Activated T-cell treated with anti-CD3 and anti-CD28 coated beads, Interleukin-2, amount 50 U/mL, for 1 hour (primary cell): ENCODE measurements around the gene KIF19.
"Not testable (repeated sequence)": the region's sequence is repeated elsewhere in the genome, so short reads cannot be mapped to it uniquely, and the experiment has no call there.

Source experiments
- DNase-seq: peaks from one replicate; pipeline ENCODE4 v3.0.0-alpha.2; 2020

Gene KIF19, protein sequence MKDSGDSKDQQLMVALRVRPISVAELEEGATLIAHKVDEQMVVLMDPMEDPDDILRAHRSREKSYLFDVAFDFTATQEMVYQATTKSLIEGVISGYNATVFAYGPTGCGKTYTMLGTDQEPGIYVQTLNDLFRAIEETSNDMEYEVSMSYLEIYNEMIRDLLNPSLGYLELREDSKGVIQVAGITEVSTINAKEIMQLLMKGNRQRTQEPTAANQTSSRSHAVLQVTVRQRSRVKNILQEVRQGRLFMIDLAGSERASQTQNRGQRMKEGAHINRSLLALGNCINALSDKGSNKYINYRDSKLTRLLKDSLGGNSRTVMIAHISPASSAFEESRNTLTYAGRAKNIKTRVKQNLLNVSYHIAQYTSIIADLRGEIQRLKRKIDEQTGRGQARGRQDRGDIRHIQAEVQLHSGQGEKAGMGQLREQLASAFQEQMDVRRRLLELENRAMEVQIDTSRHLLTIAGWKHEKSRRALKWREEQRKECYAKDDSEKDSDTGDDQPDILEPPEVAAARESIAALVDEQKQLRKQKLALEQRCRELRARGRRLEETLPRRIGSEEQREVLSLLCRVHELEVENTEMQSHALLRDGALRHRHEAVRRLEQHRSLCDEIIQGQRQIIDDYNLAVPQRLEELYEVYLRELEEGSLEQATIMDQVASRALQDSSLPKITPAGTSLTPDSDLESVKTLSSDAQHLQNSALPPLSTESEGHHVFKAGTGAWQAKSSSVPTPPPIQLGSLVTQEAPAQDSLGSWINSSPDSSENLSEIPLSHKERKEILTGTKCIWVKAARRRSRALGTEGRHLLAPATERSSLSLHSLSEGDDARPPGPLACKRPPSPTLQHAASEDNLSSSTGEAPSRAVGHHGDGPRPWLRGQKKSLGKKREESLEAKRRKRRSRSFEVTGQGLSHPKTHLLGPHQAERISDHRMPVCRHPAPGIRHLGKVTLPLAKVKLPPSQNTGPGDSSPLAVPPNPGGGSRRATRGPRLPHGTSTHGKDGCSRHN

DNA sequence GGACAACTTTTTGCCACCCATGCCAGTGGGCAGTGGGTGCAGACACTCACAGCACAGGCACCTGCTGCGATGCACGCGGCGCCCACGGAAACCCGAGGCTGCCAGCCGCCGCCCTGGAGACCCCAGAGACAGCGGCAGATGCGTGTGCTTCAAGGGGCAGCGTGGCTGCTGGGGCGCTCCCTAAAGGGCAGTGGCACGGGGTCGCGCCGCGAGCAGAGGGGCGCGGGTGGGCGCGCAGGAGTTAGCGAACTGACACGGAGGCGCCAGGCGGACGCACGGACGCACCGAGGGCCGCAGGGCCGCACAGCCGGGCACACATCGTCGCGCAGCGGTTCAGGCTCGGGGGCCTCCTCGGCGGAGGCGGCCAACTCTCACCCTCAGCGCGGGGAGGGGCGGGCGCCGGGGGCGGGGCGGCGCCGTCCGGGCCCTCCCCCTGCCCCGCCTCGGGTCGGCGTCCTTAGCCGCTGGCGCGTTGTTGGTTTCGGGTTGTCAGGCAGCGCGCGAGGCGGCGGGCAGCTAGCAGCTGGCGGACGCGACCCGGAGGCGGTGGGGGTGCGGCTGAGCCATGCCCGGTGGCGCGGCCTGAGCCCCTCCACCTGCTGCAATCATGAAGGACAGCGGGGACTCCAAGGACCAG, at the start of gene KIF19:
Gene KIF19, plus strand, starts transcription at position 484 of the 637 bp plus-strand sequence. Its CDS starts 124 bp downstream, at position 608.
- DNase-seq: peak; percentile 60

DNA sequence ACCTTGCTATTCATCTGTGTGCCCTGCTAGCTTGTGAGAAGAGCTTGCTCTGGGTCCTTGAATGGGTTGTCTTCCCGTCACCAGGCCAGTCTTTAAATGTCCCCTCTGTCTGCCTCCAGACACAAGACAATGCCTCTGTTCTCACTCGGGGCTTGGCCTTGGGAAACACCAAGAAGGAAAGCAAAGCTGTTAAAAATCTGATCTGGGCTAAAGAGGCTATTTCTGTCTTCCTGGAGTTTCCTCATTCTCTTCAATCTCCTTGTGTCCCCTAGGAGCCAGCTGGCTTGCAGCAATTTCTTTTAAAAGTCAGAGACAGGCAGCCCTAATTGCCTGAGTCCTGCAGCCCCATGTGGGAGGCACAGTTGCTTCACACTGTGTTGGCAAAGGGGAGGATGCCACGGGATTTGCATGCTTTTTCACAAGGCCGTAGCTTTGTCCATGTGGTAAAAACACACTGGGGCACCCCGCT, 49.5 kb upstream of the KIF19 start:
- no peak for DNase-seq

DNA sequence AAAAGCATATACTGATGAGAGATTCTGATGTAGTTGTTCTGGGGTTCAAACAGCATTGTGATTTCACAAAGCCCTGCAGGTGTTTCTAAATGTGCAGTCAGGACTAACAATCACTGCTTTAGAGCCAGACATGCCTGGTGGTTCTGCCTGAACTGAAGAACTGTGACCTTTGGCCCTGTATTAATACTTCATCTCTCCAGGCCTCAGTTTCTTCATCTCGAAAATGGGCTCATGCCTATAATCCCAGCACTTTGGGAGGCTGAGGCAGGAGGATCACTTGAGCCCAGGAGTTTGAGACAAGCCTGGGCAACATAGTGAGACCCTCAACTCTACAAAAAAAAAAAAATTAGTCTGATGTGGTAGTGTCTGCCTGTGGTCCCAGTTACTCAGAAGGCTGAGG, 48.1 kb upstream of the KIF19 start:
- no peak for DNase-seq

DNA sequence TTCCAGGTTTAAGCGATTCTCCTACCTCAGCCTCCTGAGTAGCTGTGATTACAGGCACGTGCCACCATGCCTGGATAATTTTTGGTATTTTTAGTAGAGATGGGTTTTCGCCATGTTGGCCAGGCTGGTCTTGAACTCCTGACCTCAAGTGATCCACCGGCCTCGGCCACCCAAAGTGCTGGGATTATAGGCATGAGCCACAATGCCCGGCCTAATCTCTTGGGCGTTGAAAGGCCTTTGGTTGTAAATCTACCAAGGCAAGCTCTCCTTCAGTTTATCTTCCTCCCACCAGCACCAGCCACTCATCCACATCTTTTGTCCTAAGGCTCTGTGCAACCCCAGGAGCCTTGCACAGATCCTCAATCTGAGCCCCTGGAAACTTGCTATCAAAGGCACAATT, 46.4 kb upstream of the KIF19 start:
- DNase-seq: not testable (repeated sequence)

DNA sequence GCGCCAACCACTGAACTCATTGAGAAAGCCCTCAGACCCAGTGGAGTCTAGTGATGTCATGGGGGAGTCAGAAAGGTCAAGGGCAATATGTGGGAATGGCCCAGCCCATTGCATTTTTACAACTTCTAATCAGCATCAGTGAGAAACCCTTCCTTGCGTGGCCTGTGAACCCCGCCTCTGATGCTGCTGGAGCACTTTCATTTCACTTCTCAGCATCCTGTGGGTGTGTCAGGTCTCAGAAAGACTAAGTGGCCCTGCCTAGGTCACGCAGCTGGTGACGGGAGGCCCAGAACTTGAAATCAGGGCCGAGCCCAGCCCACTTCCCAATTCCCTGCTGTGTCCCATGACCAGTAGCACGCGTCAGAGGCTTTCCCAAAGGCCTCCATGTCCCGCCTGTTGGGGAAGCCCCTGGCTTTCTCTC, 45.9 kb upstream of the KIF19 start:
- DNase-seq: peak; percentile 47

DNA sequence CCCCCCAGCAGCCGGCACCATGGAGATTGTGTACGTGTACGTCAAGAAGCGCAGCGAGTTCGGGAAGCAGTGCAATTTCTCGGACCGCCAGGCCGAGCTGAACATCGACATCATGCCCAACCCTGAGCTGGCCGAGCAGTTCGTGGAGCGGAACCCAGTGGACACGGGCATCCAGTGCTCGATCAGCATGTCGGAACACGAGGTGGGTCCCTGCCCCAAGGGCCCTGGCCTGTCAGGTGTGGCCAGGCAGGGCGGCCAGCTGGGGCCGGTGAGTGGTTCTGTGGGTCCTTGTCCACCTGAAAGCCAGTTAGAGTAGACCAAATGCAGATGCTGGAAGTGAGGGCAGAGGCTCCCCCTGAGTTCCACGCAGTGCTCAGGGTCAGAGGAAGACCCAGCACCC, 44.2 kb upstream of the KIF19 start:
- no peak for DNase-seq

DNA sequence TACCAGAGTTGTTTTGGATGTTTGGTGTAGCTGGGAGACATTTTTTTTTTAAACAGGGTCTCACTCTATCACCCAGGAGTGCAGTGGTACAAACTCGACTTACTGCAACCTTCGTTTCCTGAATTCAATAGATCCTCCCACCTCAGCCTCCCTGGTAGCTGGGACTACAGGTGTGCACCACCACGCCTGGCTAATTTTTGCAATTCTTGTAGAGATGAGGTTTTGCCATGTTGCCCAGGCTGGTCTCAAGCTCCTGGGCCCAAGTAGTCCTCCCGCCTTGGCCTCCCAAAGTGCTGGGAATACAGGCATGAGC, 43.8 kb upstream of the KIF19 start:
- DNase-seq: not testable (repeated sequence)

DNA sequence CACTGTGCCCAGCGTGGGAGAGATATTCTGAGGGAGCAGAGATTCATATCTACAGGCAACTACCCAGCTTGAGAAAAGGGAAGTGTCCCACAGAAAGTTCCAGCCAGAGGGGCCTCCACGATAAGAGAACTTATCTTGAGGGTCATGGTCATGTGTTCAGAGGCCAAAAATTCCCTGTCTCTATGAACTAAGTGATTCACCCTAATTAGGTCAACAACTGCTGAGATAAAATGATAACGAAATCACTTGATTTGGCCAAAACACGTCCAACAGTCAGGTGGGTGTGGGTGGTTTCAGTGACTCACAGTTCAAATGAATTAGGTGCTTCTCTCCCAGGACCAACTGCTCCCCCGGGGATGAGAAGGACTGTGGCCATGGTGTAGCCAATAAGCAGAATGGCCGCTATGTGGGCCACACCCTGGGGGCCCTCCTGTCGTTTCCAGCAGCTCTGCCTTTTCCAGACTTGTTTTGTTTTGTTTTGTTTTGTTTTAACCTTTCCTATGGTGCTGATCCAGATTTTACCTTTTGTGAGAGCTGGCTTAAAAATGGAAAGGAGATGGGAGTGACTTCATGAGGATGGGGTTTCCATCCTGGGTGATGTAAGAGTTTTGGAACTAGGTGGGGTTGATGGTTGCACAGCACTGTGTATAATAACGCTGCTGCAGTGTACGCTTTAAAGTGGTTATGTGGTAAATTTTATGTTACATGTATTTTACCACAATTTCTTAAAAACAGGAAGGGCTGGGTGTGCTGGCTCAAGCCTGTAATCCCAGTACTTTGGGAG, 43.2 kb upstream of the KIF19 start:
- peak; percentile 46 for DNase-seq

DNA sequence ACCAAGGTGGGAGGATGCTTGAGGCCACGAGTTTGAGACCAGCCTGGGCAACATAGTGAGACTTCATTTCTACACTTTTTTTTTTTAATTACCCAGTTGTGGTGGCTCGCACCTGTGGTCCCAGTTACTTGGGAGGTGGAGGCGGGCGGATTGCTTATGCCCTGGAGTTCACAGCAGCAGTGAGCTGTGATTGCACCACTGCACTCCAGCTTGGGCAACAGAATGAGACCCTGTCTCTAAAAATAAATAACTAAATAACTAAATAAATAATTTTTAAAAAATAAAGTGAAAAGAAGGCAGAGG, 42.7 kb upstream of the KIF19 start:
- no peak for DNase-seq

DNA sequence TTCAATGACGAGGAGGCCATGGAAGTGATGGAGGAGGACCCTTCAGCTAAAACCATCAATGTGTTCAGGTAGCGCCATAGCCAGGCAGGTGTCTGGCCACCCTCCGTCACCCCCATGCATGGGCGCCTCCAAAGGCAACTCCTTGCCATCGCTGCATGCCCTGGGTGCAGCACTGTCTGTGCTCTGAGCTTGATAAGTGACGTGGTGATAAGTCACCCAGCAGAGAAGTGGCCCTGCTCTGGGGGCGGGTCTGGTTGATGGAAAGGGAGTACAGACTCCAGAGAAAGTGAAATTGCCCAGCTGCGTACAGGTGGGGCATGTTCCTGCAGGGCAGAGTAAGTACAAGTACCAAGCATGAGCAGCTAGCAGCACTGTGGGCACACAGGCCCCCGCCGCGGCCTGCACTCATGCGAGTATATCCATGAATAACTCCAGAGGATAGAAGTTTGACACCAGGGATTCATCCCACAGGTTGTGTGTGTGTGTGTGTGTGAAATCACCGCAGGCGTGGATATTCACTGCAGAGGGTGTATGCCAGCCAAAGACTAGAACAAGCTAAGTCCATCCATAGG, 38.9 kb upstream of the KIF19 start:
- no peak for DNase-seq

DNA sequence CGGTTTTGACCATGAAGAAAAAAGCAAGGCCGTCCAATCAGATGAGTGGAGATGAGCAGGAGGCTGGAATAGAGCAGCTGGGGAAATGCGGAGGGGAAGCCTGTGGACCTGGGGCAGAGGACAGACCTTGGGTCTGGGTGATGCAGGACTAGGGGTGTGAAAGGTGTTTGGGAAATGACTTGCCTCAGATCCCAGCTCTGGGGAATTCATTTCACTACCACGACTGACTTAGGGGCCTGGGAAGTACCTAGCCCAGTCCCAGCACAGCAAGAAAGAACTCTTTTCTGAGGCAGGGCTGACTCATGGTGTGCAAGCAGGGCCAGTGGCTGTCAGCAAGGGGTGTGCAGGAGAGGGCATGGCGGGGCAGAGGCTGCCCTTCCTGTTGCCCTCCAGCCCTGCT, 37.2 kb upstream of the KIF19 start:
- DNase-seq: no peak

DNA sequence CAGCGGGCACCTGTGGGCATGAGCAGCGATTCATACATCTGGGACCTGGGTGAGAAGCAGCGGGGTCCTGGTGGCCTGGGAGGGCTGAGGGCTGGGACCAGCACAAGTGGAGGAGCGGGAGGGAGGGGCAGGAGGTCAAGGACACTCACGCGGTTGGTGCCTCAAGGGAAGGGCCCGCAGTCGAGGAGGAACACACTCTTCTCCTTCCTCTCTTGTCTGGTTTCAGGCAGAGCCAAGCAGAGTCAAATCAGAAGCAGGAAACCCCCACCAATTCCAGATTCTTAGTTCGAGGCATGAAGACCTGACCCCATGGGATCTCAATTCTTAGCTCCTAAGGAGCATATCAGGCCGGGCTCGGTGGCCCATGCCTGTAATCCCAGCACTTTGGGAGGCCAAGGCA, 36.3 kb upstream of the KIF19 start:
- DNase-seq: no peak

DNA sequence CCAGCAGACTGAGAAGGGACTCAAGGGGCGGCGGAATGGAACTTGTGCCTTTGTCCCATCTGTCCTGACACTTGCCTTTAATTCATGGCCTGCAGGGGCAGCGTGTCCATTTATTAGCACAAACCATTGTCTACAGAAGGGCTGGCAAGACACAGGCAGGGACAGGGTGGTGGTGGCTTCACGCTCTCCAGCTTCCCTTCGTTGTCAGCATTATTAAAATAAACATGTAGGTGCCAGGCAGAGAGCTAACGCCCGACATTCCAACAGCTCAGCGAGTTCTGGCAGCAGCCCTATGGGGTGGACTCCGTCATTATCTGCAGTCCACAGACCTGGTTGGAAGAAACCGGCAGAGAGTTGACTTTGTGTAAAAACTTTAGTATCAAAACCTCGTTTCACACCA, 35.7 kb upstream of the KIF19 start:
- DNase-seq: no peak

DNA sequence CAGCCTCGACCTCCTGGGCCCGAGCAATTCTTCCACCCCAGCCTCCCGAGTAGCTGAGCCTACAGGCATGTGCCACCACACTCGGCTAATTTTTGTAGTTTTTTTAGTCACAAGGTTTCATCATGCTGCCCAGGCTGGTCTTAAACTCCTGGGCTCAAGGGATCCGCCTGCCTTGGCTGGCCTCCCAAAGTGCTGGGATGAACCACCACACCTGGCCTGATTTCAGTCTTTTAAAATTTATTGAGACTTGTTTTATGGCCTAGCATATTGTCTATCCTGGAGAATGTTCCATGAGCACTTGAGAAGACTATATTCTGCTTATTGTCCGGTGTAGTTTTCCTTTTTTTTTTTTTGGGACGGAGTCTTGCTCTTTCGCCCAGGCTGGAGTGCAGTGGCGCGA, 33.5 kb upstream of the KIF19 start:
- no peak for DNase-seq

DNA sequence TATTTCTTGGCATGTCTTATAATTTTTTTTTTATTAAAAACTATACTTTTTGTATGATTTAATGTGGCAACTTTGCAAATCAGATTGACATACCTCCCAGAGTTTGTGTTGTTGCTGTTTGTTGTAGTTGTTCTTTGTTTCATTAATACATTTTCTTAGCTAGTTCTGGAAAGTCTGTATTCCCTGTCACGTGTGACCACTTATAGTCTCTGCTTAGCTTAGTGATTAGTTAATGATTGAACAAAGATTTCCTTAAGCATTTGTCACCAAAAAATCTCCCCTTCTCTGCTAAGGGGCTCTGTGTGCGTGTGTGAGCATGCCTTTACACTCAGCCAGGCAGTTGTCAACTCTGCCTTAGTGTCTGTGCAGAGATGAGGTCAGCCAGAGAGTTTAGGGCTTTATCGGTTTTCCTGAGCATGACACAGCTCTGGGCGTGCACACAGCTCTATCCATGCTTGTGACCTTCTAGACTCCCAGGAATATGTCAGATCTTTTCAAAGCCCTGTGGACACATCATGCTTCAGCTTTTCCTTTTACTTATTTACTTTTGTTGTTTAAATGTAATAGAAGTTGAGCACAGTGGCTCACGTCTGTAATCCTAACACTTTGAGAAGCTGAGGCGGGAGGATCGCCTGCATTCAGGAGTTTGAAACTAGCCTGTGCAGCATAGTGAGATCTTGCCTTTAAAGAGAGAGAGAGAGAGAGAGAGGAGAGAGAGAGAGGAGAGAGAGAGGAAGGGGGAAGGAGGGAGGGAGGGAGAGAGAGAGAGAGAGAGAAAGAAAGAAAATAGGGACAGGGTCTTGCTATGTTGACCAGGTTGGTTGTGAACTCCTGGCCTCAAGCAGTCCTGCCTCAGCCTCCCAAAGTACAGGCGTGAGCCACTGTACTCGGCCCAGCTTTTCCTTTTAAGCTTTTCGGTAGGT, 30.1 kb upstream of the KIF19 start:
- DNase-seq: no peak

DNA sequence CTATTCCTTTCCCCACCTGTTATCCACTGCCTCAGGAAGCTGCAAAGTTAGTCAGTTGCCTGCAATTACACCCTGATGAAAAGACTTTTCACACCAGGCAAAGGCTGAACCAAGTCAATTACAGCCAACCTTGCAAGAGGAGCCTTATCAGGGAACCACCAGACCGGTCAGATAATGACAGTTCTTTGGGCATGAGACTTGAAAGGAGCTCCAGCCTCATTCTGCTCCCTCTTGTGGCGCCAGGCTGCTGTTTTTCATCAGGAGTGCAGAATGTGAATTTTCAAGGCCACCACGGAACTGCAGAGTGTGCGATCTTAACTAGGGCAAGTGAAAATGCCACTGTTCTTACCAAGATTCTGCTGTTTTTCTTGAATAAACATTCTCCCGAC, 29.5 kb upstream of the KIF19 start:
- peak; percentile 32 for DNase-seq

DNA sequence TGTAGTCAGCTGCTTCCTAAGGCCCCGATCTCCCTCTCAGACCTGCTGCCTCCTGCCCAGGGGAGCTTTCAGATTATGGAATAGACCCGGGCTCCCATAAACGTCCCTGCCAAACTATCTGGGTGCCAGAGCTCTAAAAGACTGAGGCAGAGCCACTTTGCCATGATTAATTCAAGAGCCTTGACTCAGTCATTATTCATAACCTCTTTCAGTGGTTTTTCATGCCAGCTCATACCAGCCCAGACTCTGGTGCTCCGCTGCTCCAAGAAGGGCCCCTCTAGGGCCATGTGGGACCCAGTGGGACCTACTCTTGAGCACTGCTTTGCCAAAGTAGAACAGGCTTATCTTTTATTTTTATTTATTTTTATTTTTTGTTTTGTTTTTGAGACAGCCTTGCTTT, 28.1 kb upstream of the KIF19 start:
- no peak for DNase-seq

DNA sequence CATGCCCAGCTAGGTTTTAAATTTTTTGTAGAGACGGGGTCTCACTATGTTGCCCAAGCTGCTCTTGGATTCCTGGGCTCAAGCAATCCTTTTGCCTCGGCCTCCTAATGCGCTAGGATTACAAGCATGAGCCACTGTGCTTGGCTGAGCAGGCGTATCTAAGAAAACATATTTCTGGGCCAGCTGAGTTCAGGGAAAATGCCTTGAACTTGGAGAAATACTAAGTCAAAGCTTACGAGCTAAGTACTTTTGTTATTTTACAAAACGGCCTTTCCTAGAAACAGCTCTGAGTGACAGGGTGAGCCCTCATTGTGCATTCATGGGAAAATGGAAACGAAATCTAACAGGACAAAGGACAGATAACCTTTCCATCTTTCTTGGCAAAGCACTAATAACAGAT, 27.2 kb upstream of the KIF19 start:
- DNase-seq: no peak

DNA sequence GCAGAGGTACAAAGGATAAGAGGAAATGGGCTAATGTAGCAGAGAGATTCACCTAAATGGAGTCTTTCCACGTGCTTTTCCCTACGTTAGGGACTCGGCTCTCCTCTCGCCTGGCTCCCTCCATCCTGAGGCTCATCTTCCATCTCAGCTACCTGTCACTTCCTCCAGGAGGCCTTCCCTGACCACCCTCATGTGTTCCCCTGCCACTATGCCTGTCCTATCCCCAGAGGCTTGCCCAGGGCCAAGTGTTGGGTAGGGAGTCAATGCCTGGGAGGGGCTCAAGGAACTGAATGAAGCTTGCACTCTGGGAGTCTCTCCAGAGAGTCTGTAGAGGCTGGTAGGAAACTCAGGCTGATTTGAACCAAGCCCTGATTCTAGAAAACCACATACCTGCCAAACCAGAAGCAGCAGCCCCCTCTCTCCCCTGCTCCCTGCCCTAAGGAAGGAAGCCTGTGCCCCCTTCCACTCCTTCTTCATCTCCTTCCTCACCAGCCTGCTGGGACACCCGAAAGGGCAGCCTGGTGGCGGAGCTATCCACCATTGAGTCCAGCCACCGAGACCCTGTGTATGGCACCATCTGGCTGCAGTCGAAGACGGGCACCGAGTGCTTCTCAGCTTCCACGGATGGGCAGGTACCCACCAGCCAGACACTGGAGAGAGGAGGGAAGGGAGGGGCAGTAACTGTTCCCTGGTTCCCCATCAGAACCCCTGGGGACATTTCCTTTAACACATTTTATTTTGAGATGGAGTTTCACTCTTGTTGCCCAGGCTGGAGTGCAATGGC, 26.6 kb upstream of the KIF19 start:
- no peak for DNase-seq

DNA sequence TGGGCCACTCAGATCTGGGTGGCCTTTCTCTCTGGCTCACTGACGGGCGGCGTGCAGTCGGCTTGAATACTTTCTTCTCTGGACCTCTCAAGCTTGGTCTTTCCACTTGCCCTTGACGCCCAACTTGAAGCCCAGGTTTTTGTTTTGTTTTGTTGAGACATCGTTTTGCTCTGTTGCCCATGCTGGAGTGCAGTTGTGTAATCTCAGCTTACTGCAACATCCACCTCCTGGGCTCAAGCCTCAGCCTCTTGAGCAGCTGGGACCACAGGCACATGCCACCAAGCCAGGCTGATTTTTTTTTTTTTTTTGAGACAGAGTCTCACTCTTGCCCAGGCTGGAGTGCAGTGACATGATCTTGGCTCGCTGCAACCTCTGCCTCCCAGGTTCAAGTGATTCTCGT, 22.7 kb upstream of the KIF19 start:
- DNase-seq: no peak
